BE2C (cell line): ENCODE measurements around the gene RNF113B.

ENCODE experiments used
- DNase-seq: peaks from one replicate; pipeline ENCODE4 v3.0.0-alpha.2; 2020
- H3K27me3 ChIP-seq: fragments of 250-450 bp; sonication (Bioruptor Pico); 2 replicates; pipeline ENCODE4 v1.5.1; 2020; ENCODE audit warnings: mild to moderate bottlenecking
- H3K36me3 ChIP-seq: fragments of 250-450 bp; sonication (Bioruptor Pico); 2 replicates; pipeline ENCODE4 v1.5.1; 2020; ENCODE audit warnings: mild to moderate bottlenecking
- H3K4me1 ChIP-seq: fragments of 250-450 bp; sonication (Bioruptor Pico); 2 replicates; pipeline ENCODE4 v1.5.1; 2020
- H3K4me3 ChIP-seq: 2 replicates; pipeline ENCODE4 v1.5.1; 2011; ENCODE audit warnings: low read depth, low read length
- H3K9me3 ChIP-seq: fragments of 250-450 bp; sonication (Bioruptor Pico); 2 replicates; pipeline ENCODE4 v1.5.1; 2020
- TF ChIP-seq, protein P1 (sequence below): IDR thresholded peaks from 2 replicates; pipeline ENCODE4 v1.5.1; 2012; ENCODE audit warnings: mild to moderate bottlenecking, low read depth, low read length

Gene RNF113B

DNA sequence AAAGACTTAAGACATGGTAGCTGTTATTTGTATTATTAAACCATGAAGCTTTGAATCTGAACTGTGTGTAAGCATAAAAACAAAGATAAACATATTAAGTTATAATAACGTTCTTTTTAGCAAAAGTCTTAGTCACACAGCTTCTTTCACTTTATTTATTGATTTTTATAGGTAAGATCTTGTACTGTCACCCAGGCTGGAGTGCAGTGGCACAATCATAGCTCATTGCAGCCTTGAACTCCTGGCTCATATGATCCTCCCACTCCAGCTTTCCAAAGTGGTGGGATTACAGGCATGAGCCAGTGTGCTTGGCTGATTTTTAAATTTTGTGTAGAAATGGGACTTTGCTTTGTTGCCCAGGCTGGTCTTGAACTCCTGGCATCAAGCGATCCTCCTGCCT, 20.8 kb downstream of the RNF113B start:
- Histone ChIP-seq H3K4me3 (no peak overlapping the region), H3K36me3 (peaks cover 5% of the 10 kb centered on the region; the same call in 1 of the 2 replicates), H3K9me3 (no peaks in the 10 kb centered on the region; the same call in none of the 2 replicates), H3K27me3 (no peaks in the 10 kb centered on the region), H3K4me1 (no peaks in the 10 kb centered on the region)
- DNase-seq: no peak
- TF ChIP-seq, protein P1, sequence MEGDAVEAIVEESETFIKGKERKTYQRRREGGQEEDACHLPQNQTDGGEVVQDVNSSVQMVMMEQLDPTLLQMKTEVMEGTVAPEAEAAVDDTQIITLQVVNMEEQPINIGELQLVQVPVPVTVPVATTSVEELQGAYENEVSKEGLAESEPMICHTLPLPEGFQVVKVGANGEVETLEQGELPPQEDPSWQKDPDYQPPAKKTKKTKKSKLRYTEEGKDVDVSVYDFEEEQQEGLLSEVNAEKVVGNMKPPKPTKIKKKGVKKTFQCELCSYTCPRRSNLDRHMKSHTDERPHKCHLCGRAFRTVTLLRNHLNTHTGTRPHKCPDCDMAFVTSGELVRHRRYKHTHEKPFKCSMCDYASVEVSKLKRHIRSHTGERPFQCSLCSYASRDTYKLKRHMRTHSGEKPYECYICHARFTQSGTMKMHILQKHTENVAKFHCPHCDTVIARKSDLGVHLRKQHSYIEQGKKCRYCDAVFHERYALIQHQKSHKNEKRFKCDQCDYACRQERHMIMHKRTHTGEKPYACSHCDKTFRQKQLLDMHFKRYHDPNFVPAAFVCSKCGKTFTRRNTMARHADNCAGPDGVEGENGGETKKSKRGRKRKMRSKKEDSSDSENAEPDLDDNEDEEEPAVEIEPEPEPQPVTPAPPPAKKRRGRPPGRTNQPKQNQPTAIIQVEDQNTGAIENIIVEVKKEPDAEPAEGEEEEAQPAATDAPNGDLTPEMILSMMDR: no peak

DNA sequence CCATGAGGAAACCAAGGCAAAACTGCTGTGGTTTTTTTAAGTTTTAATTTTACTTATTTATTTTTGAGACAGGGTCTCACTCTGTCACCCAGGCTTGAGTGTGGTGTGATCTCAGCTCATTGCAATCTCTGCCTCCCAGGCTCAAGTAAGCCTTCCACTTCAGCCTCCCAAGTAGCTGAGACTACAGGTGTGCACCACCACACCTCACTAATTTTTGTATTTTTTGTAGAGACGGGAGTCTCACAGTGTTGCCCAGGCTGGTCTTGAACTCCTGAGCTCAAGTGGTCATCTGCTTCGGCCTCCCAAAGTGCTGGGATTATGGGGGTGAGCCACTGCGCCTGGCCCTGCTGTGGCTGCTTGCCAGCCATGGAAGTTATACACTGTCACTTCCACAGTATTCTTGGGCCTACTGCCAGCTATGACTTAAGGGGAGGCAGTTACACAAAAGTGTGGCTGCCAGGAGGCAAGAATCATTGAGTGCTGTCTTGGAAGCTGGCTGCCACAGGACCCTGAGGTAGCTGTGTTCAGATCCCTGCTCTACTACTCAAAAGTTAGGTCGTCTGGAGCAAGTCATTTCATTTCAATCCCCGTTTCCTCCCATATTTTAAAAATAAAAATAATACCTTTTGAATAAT, 21.5 kb downstream of the RNF113B start:
- Histone ChIP-seq H3K36me3 (peaks cover 5% of the 10 kb centered on the region; the same call in 1 of the 2 replicates), H3K27me3 (no peaks in the 10 kb centered on the region), H3K4me3 (no peak overlapping the region), H3K4me1 (peaks cover 5% of the 10 kb centered on the region; the same call in 1 of the 2 replicates), H3K9me3 (no peaks in the 10 kb centered on the region; the same call in none of the 2 replicates)
- peak; percentile 28 for DNase-seq
- TF ChIP-seq, protein P1: no peak

DNA sequence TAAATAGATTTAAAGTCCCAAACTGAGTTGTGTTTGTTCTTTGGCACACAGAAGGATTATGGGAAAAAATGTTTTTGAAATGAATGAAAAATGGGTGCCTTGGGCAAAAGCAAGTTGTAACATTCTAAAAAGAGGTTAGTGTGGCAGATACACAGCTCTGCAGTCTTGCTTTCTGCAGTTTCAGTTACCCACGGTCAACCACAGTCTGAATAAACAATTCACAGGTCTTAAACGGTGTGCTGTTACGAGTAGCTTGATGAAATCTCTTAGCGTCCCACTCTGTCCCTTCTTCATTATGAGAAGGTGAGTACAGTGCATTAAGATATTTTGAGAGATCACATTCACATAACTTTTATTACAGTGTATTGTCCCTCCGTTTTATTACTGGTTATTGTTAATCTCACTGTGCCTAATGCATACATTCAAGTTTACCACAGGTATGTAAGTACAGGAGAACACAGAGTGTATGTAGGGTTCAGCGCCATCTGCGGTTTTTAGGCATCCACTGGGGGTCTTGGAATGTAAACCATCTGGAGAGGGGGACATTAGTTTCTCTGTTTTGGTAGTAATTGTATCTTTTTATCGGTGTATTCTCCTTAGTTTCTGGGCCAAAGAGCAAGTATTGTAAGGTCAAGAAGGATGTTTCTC, 26.1 kb downstream of the RNF113B start:
- H3K36me3 ChIP-seq: peaks cover 5% of the 10 kb centered on the region; the same call in 1 of the 2 replicates
- H3K27me3 ChIP-seq: no peaks in the 10 kb centered on the region
- TF ChIP-seq, protein P1: no peak
- peaks cover 9% of the 10 kb centered on the region; the same call in 1 of the 2 replicates for H3K4me1 ChIP-seq
- DNase-seq: no peak
- no peaks in the 10 kb centered on the region; the same call in none of the 2 replicates for H3K9me3 ChIP-seq
- no peak overlapping the region for H3K4me3 ChIP-seq

DNA sequence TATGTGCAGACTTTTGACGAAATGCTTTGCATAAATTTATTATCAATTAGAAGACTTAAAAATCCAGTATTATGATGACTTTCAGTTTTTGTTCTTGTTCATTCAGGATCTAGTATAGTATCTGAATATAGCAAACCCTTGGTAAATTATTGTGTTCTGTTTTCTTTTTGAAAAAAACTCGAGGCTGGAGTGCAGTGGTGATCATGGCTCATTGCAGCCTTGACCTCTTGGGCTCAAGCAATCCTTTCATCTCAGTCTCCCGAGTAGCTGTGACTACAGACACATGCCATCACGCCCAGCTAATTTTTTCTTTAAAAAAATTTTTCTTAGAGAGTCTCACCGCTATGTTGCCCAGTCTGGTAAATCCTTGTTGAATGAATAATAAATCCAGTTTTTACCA, 29.5 kb downstream of the RNF113B start:
- no peaks in the 10 kb centered on the region; the same call in 1 of the 2 replicates for H3K27me3 ChIP-seq
- peaks cover 9% of the 10 kb centered on the region; the same call in 1 of the 2 replicates for H3K4me1 ChIP-seq
- no peaks in the 10 kb centered on the region for H3K9me3 ChIP-seq
- no peak for DNase-seq
- TF ChIP-seq, protein P1: no peak
- no peak overlapping the region for H3K4me3 ChIP-seq
- no peaks in the 10 kb centered on the region for H3K36me3 ChIP-seq

DNA sequence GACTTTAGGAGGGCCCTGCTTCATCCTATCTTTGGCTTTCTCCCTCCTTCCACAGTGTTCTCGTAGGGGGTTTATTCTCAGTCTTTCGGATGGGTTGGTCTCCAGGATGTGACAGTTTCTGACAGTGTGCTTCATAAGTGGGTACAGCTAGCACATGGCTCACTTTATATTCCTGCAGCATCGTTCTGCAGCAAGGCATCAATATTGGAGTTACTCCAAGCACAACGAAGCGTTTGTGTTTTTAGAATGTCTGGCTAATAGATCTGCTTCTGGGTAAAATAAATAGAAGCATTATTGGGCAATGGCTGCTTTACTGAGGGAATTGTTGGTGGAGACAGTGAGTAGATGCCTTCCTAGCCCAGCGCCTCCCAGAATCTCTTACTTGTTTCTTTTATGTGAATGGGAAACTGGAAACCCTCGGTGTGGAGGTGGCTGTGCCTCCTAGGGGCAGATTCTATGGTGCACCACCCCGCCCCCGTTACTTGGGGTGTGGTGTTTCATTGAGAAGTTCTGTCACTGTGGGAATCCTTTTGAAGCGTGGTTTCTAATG, 32.2 kb downstream of the RNF113B start:
- no peaks in the 10 kb centered on the region; the same call in 1 of the 2 replicates for H3K27me3 ChIP-seq
- peak overlapping the region; percentile 82 for H3K4me3 ChIP-seq
- no peaks in the 10 kb centered on the region for H3K36me3 ChIP-seq
- TF ChIP-seq, protein P1: peak; percentile 40
- no peaks in the 10 kb centered on the region for H3K9me3 ChIP-seq
- H3K4me1 ChIP-seq: peaks cover 4% of the 10 kb centered on the region; the same call in 1 of the 2 replicates
- DNase-seq: peak; percentile 65
